GM18526 (cell line): ENCODE data around the gene CRYBG3.

ENCODE experiments used
- POLR2A ChIP-seq: IDR thresholded peaks from 3 replicates; pipeline ENCODE4 v1.6.1; 2011; ENCODE audit not compliant: insufficient read length; ENCODE audit errors: extremely low read depth

The CRYBG3 gene

DNA sequence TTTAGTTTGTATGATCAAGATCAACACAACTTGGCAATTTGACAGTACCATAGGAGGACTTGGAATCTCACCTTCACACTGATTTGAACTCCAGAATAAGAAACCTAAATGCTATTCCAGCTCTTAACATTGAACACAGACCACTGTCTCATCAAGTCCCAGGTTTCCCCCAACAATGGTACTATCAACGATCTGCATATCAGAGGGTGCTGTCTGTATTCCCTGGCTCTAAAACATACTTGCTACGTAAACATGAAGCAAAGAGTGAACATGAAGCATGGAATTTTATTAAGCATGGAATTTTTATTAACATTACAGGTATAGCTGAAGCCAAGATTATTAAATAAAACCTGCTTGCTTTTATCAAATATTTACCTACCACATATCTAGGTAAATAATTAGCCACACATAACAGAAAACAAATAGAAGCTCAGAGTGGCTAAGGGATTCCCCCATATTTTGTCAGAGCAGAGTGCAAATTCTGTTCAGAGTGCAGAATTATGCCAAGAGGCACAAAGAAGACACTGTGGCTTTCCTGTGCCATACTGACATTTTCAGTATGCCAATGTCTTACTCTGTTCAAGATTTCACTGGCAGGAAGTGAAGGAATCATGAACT, 172.6 kb downstream of the CRYBG3 start:
- no peak for TF ChIP-seq POLR2A
